ENCODE measurements around the gene FAM241A. TPM values are rescaled to one million over a fixed set of nuclear protein-coding genes. Genes with fewer than 3 reads are reported as not detected.
A peak's percentile ranks its signal among the peaks of the same experiment; 100 is the strongest.
"Not testable (repeated sequence)": the region's sequence is repeated elsewhere in the genome, so short reads cannot be mapped to it uniquely, and the experiment has no call there.

FAM241A gene
- total RNA-seq, 1 donor from 2014 or later = 6.5 TPM

- DNase-seq (ENCODE audit: low spot score in 2 of 2) (no peak), FAIRE-seq (no peak)
Observed at GRCh38 chr4:112136551-112136950, 8.7 kb upstream of the FAM241A start.

- DNase-seq (ENCODE audit: low spot score in 2 of 2) (no peak), FAIRE-seq (no peak)
Observed at GRCh38 chr4:112138538-112138937, 6.7 kb upstream of the FAM241A start.

DNA sequence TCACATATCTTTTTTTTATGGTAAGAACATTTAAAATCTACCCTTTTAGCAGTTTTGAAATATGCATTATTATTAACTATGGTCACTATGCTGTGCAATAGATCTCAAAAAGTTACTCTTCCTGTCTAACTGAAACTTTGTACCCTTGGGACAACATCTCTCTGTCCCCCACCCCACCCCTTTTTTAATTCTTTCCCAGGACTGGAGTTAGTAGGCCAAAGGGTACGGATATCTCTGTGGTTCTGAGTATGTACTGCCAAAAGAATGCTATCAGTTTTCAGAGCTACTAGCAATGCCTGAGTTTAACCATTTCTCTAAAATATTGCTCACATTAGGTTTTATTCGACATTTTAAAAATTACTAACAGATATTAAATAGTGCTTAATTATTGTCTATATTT lies 4.7 kb upstream of the FAM241A start:
- no peak for DNase-seq (ENCODE audit: low spot score in 2 of 2)
- FAIRE-seq = no peak

DNA sequence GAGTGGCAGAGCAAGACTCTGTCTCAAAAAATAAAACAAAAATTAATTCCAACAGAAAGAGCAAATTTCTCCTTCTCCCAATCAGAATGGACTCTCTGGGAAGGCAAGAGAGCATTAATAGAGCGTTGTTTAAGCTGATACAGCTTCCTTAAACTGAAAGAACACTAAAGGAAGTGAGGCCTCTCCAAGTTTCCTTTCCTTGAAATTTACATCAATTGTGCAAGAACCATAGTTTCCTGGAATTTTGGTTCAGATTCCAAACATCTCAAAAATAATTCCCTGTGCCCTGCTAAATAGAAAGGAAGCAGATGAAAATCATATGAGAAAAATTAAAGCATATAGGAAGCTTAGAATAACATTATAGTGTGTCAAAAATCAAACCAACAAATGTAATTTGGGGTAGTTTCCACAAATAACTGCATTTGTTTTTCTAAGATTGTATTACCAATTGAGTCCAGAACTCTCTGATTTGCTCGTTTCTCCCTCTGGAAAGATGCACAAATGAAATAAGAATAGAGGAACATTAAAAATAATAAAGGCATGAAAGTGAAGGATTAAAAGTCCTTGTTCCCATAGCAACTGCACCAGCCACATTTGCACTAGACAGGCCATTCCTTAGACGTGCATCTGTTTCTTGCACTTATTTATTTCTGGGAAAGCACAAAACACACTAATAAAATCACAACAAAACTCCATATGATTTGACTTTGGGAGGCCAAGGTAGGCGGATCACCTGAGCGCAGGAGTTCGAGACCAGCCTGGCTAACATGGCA lies 3.7 kb upstream of the FAM241A start:
- no peak for DNase-seq (ENCODE audit: low spot score in 2 of 2)
- FAIRE-seq = no peak

GRCh38 chr4:112142182-112142581 lies 3.1 kb upstream of the FAM241A start:
- no peak for FAIRE-seq
- no peak for DNase-seq (ENCODE audit: low spot score in 2 of 2)

DNA sequence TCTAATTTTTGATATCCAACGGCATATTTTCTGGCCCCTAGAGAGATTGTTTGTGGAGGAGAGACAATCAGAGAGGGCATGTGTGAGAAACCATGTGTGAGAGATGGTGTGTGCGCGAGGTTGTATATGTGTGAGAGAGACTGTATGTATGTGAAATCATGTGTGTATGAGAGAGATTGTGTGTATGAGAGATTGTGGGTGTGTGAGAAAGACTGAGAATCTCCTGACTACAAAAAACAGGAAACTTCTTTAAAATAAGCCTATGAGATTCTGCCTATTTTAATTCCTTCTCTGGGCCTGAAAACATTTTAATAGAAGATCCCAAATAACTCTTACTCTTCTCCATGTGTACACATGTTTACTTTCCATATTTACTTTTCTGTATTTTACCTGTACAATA lies 1.5 kb upstream of the FAM241A start:
- FAIRE-seq = no peak
- DNase-seq (ENCODE audit: low spot score in 2 of 2) = no peak

- DNase-seq (ENCODE audit: low spot score in 2 of 2) (no peak), FAIRE-seq (no peak)
Observed at GRCh38 chr4:112144546-112145325, 518 bp upstream of the FAM241A start.

DNA sequence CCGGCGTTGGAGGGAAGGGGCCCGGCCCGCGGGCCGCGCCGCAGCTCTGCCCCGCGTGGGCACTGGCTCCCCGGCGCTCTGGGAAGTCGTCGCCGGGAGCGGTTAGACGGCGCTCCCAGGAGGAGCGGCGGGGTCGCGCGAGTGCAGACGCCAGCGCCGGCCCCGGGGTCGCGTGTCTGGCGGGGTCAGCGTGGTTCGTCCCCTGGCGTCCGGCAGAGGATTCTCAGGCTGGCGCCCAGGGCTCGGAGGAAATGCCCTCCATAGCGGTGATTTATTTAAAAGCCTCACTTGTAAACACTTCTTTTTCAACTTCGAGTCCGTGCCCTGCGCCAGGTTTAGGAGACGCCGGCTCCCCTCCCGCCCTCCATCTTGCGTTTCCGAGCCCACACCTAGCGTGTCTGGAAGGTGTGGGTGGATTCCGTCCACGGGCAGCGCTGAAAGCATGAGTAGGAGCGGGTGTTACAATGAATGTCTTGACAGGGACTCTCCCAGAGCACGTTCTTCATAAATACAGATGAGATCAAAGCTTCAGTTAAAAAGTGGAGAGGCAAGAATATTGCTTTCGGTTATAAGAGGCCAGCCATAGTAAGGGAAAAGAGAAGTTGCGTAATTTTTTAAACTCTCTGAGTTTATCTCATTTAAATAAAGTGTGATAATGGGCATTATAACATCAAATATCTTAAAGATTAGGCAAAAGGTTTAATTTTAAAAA lies 692 bp downstream of the FAM241A start:
- peak; percentile 45 to 57 for DNase-seq (ENCODE audit: low spot score in 2 of 2)
- FAIRE-seq = no peak

DNA sequence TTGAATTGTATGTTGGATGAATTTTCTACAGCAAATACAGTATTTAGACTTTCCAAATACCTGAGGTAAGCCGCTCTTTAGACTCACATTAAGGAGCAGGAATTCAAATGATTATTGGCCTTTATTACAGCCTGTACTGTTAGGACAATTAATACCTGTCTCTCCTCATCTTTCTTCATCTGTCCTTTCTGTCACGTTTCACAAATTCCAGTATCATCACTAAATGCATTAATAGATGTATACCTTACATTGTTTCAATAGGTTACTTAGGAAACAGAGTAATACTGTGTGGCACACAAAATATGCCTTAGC lies 1.2 kb downstream of the FAM241A start:
- DNase-seq (ENCODE audit: low spot score in 2 of 2) = no peak
- FAIRE-seq = no peak

- DNase-seq (ENCODE audit: low spot score in 2 of 2) (peak in 1 of 2 donors; percentile 16), FAIRE-seq (no peak)
Observed at GRCh38 chr4:112147697-112148096, 2.4 kb downstream of the FAM241A start.

GRCh38 chr4:112150920-112151319 lies 5.7 kb downstream of the FAM241A start:
- no peak for FAIRE-seq
- no peak for DNase-seq (ENCODE audit: low spot score in 2 of 2)

- no peak for FAIRE-seq
- DNase-seq (ENCODE audit: low spot score in 2 of 2) = no peak
Observed at GRCh38 chr4:112152521-112152920, 7.3 kb downstream of the FAM241A start.

- no peak for FAIRE-seq
- DNase-seq (ENCODE audit: low spot score in 2 of 2) = no peak
Observed at GRCh38 chr4:112153211-112153791, 8.0 kb downstream of the FAM241A start.

GRCh38 chr4:112156112-112156511 lies 10.9 kb downstream of the FAM241A start:
- DNase-seq (ENCODE audit: low spot score in 2 of 2) = no peak
- no peak for FAIRE-seq

DNA sequence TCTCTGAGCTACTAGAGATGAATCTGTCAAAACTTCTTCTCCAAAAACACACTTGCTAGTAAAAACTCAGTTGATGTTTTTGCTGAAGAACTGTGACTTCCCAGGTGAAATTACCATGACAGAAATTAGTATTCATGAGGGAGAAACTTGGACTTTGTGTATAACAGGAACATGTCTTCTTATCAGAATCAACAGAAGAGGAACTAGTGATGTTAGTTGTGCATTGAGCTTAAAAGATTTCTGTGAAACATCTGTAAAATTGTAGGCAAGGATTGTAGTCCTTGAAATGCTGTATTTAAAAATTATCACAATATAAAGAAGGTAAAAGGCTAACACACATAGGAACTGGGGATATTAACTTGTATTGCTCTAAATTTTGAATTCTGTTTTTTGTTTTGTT lies 11.3 kb downstream of the FAM241A start:
- DNase-seq (ENCODE audit: low spot score in 2 of 2) (no peak), FAIRE-seq (no peak)

DNA sequence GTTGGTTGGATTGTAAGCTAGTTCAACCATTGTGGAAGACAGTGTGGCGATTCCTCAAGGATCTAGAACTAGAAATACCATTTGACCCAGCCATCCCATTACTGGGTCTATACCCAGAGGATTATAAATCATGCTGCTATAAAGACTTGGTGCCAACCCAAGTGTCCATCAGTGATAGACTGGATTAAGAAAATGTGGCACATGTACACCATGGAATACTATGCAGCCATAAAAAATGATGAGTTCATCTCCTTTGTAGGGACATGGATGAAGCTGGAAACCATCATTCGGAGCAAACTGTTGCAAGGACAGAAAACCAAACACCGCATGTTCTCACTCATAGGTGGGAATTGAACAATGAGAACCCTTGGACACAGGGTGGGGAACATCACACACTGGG lies 18.5 kb downstream of the FAM241A start:
- not testable (repeated sequence) for FAIRE-seq

GRCh38 chr4:112167794-112168193 lies 22.5 kb downstream of the FAM241A start:
- FAIRE-seq = no peak
- no peak for DNase-seq (ENCODE audit: low spot score in 2 of 2)

More for the DNA sequence above, 18.5 kb downstream of the FAM241A start:
- DNase-seq (ENCODE audit: low spot score in 2 of 2) = not testable (repeated sequence)

- FAIRE-seq (no peak), DNase-seq (ENCODE audit: low spot score in 2 of 2) (no peak)
Observed at GRCh38 chr4:112168719-112169500, 23.7 kb downstream of the FAM241A start.

DNA sequence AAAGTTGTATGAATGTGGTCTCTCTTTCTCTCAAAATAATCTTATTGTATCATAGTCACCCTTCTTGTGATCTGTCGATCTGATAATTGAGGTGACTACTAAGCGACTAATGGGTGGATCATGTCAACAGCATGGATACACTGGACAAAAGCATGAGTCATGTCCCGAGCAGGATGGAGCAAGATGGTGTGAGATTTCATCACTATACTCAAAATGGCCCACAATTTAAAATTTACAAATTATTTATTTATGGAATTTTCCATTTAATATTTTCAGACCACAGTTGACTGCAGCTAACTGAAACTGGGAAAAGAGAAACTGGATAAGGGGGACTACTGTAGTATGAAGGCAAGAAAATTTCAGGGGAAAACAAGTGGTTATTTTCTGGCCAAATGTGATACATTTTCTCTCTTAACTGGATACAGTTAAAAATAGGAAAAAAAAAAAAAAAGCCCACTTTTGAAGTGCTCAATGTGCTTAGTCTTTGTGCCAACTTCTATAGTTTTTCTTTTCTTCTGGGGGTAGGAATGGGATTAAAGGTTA lies 25.3 kb downstream of the FAM241A start:
- no peak for DNase-seq (ENCODE audit: low spot score in 2 of 2)
- no peak for FAIRE-seq

Measured in frontal cortex (tissue), 4 donors.